CD4-positive, CD25-positive, alpha-beta regulatory T cell (primary cell): Measurements from ENCODE around the gene PTPN1. TPM values are rescaled to one million over a fixed set of nuclear protein-coding genes. Genes with fewer than 3 reads are reported as not detected.

ENCODE experiments used
- ATAC-seq, 2 donors: fragments of 150-1000 bp; cut with Tn5 transposase; one replicate each; pipeline ENCODE4 v1.10.0; 2021; ENCODE audit warnings: low read depth in 2 of 2, moderate number of reproducible peaks in 2 of 2, moderate library complexity in 1 of 2
- DNase-seq, 3 donors: peaks; one replicate each; pipeline versions ENCODE4 v3.0.0 to v3.0.0-alpha.2; 2012 to 2022; ENCODE audit warnings: mixed read lengths in 1 of 3
- H3K27ac ChIP-seq: one replicate; pipeline ENCODE4 v1.7.0; 2013; ENCODE audit warnings: mild to moderate bottlenecking, low read length; ENCODE audit not compliant: insufficient read depth, poor library complexity, severe bottlenecking
- H3K27me3 ChIP-seq: one replicate; pipeline ENCODE4 v1.7.0; 2013; ENCODE audit warnings: low read length; ENCODE audit not compliant: control insufficient read depth, insufficient read depth
- H3K36me3 ChIP-seq: one replicate; pipeline ENCODE4 v1.7.0; 2013; ENCODE audit warnings: mild to moderate bottlenecking, low read length, moderate library complexity; ENCODE audit not compliant: control insufficient read depth, insufficient read depth
- H3K4me1 ChIP-seq: 2 replicates; pipeline ENCODE4 v1.7.0; 2013; ENCODE audit warnings: mild to moderate bottlenecking, low read length; ENCODE audit not compliant: insufficient read depth, control insufficient read depth, poor library complexity, severe bottlenecking
- H3K4me3 ChIP-seq: one replicate; pipeline ENCODE4 v1.7.0; 2013; ENCODE audit warnings: low read depth, mild to moderate bottlenecking, low read length, moderate library complexity
- H3K9me3 ChIP-seq, 2 experiments: 1 replicate in 1 of 2; 2 replicates in 1 of 2; pipeline ENCODE4 v1.7.0; 2013; ENCODE audit warnings: low read length in 2 of 2, mild to moderate bottlenecking in 1 of 2, moderate library complexity in 1 of 2; ENCODE audit not compliant: control insufficient read depth in 2 of 2
- H3K27ac Mint-ChIP-seq, 3 donors: one replicate each; pipeline ENCODE4 v1.8.0; 2020 to 2022; ENCODE audit warnings: mild to moderate bottlenecking in 3 of 3, mixed read lengths in 3 of 3, moderate library complexity in 2 of 3
- H3K27me3 Mint-ChIP-seq: one replicate; pipeline ENCODE4 v1.8.0; 2022; ENCODE audit warnings: mild to moderate bottlenecking, mixed read lengths
- H3K36me3 Mint-ChIP-seq: one replicate; pipeline ENCODE4 v1.8.0; 2020; ENCODE audit warnings: mixed read lengths
- H3K4me1 Mint-ChIP-seq, 4 donors: one replicate each; pipeline ENCODE4 v1.8.0; 2020 to 2022; ENCODE audit warnings: mixed read lengths in 4 of 4, mild to moderate bottlenecking in 1 of 4
- H3K4me3 Mint-ChIP-seq, 4 donors: one replicate each; pipeline ENCODE4 v1.8.0; 2020 to 2022; ENCODE audit warnings: mild to moderate bottlenecking in 4 of 4, mixed read lengths in 4 of 4, moderate library complexity in 3 of 4
- H3K9me3 Mint-ChIP-seq, 7 donors: one replicate each; pipeline ENCODE4 v1.8.0; 2020 to 2022; ENCODE audit warnings: mixed read lengths in 7 of 7, mild to moderate bottlenecking in 3 of 7, moderate library complexity in 2 of 7
- polyA plus RNA-seq, 4 donors: library from polyadenylated mRNA; unstranded; fragments of 300-500 nt; fragmentation: Illumina TruSeq; gene quantifications; one replicate each; pipeline ENCODE4 v1.2.3, GENCODE V29; 2021
- total RNA-seq: library from RNA; stranded (reverse); gene quantifications from one replicate; pipeline ENCODE4 v1.2.3, GENCODE V29; 2022

Gene PTPN1
- total and polyA plus RNA-seq, 5 donors from 2014 or later = 27.1 to 76.3 (median 31.7) TPM

DNA sequence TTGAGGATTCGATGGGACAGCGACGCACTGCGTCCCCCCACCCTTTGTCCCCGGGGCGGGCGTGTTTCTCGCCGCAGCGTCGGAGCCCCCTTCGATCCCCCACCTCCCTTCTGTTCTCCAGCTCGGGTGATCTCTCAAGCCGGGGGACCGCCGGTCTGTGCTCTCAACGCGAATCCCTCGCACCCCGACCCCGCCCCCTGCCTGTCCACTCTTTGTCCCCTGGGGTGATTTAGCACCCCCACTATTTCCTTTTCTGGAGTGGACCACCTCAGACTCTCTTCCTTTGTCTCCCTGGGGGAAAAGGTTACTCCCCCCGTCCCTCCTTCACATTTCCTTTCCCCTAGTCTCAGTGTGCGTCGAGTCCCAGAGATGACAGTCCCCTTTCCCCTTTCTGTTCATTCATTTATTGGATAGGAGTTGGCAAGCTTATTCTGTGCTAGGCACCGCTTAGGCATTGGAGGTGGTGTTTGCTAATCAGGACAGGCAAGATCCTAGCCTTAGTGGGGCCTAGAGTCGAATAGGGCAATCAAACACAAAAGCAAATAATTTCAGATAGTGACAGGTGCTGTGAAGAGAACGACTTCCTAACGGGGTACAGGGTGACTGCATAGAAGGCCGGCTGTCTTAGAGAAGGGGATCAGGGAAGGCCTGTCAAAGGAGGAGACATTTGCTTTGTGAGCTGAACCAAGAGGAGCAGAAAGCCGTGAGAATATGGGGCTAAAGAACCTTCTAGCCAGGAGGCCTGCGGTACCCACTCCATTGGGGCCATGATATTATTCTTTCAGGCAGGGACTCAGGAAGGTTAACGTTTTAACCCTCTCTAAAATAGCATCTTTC, 741 bp downstream of the PTPN1 start:
- Histone ChIP-seq H3K36me3 (no peaks in the 10 kb centered on the region), H3K4me1 (peaks cover 58% of the 10 kb centered on the region), H3K9me3 (no peaks in the 10 kb centered on the region), H3K4me3 (peak overlapping the region; percentile 89), H3K27ac (peak overlapping the region; percentile 83), H3K27me3 (no peaks in the 10 kb centered on the region)
- Mint-ChIP-seq H3K9me3 (no peaks in the 10 kb centered on the region), H3K4me1 (peaks cover 24 to 57% (median 41%) of the 10 kb centered on the region in 4 donors), H3K36me3 (peaks cover 5% of the 10 kb centered on the region), H3K27ac (peak overlapping the region; percentile 92 to 99 (median 99)), H3K4me3 (peak overlapping the region; percentile 92 to 99 (median 96)), H3K27me3 (no peaks in the 10 kb centered on the region)
- peak in 1 of 3 donors; percentile 36 for DNase-seq
- ATAC-seq = no peak

- Histone ChIP-seq H3K9me3 (no peaks in the 10 kb centered on the region), H3K27me3 (no peaks in the 10 kb centered on the region), H3K4me3 (peak overlapping the region; percentile 89), H3K4me1 (peaks cover 72% of the 10 kb centered on the region), H3K27ac (peak overlapping the region; percentile 83), H3K36me3 (no peaks in the 10 kb centered on the region)
- Mint-ChIP-seq H3K4me1 (peaks cover 35 to 70% (median 52%) of the 10 kb centered on the region in 4 donors), H3K27ac (peak overlapping the region in 2 of 3 donors; percentile 79 to 99), H3K27me3 (no peaks in the 10 kb centered on the region), H3K4me3 (peak overlapping the region; percentile 92 to 99 (median 96)), H3K36me3 (peaks cover 5% of the 10 kb centered on the region), H3K9me3 (no peaks in the 10 kb centered on the region)
- ATAC-seq (no peak), DNase-seq (no peak)
These were observed 2.1 kb downstream of the PTPN1 start for GRCh38 chr20:50512323-50512722.

DNA sequence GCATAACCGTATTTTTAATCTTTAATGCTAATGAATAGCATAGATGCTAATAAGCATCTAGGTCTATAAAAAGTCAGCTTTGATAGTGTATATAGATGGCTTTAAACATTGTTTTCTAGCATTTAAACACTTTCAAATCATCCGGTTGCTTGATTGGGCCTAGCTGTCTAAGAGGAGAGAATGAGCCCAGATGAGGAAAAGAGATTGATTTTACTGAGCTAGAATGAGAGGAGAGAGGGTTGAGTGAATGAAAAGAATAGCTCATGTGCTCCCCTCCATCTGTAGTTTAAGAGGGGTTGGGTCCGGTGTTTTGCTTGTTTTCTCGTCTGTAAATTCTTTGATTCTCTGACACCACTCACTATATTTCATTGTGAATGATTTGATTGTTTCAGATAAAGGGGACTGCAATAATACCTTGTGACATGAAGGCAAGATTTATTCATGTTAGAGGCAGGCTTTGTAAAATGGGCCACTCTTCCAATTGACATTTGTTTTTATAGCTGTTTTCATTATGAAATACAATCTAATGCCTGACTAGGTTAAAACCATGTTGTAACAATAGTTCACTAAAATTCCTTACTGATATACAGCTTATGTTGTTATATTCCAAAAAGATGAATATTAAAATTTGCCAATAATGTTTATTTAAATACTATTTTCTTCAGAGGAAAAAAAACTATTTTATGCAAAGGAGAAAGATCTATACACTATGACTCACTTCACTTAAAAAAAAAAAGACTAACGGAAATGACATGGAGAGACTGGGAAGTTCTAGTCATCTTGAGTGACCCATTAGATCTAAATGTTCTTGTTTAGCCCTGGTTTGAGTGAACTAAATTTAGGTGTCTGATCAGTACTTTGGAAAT, 3.2 kb downstream of the PTPN1 start:
- Mint-ChIP-seq H3K27ac (peak overlapping the region; percentile 78 to 99 (median 89)), H3K9me3 (no peaks in the 10 kb centered on the region), H3K27me3 (no peaks in the 10 kb centered on the region), H3K36me3 (peaks cover 5% of the 10 kb centered on the region), H3K4me3 (peak overlapping the region; percentile 92 to 99 (median 96)), H3K4me1 (peaks cover 45 to 80% (median 63%) of the 10 kb centered on the region in 4 donors)
- Histone ChIP-seq H3K4me3 (peak overlapping the region; percentile 89), H3K36me3 (no peaks in the 10 kb centered on the region), H3K4me1 (peaks cover 83% of the 10 kb centered on the region), H3K9me3 (no peaks in the 10 kb centered on the region), H3K27ac (peak overlapping the region; percentile 62), H3K27me3 (no peaks in the 10 kb centered on the region)
- DNase-seq (no peak), ATAC-seq (no peak)

DNA sequence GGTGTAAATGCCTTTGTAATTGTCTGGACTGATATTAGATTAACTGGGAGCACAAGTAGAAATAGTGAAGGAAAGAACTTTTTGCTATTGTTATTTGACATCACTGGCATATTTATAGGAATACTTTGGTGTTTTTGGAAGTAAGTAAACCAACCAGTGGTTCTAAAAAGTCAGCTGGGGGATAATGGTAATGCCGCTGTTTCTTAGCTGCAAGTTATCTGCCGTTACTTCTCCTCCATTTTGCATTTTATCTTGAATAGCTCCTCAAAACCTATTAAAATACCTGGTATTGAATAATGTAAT, 3.8 kb downstream of the PTPN1 start:
- peak overlapping the region; percentile 78 to 99 (median 89) for H3K27ac Mint-ChIP-seq

DNA sequence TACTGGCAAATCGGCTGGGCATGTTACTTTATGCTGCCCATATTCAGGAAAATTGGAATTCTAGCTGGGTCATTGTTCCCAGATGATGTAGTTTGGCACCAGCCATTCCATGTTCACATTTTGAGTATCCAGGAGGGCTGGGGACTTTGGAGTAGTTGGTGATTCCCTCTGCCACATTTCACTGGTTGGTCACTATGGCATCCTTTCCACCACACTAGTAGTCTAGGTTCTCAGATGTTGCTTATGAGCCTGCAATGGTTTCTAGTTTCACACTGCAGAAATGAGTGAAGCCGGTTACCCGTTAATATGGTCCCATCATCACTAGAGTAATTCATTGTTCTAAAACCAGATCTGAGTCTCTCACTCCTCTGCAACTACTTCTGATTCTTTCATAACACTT, 4.6 kb downstream of the PTPN1 start:
- no peaks in the 10 kb centered on the region for H3K9me3 Mint-ChIP-seq

More for the DNA sequence above, 3.8 kb downstream of the PTPN1 start:
- Histone ChIP-seq H3K4me1 (peaks cover 89% of the 10 kb centered on the region), H3K4me3 (peak overlapping the region; percentile 89), H3K9me3 (no peaks in the 10 kb centered on the region), H3K27ac (peak overlapping the region; percentile 62), H3K36me3 (no peaks in the 10 kb centered on the region), H3K27me3 (no peaks in the 10 kb centered on the region)
- Mint-ChIP-seq H3K4me3 (peak overlapping the region; percentile 92 to 99 (median 96)), H3K4me1 (peaks cover 48 to 84% (median 67%) of the 10 kb centered on the region in 4 donors), H3K27me3 (no peaks in the 10 kb centered on the region), H3K36me3 (peaks cover 5% of the 10 kb centered on the region), H3K9me3 (no peaks in the 10 kb centered on the region)
- ATAC-seq = no peak
- no peak for DNase-seq

GRCh38 chr20:50515471-50516106, 5.4 kb downstream of the PTPN1 start:
- peak overlapping the region; percentile 59 to 99 (median 92) for H3K27ac Mint-ChIP-seq
- peaks cover 5% of the 10 kb centered on the region for H3K36me3 Mint-ChIP-seq
- DNase-seq (no peak), ATAC-seq (no peak)
- no peaks in the 10 kb centered on the region for H3K9me3 ChIP-seq
- peaks cover 98% of the 10 kb centered on the region for H3K4me1 ChIP-seq
- H3K4me1 Mint-ChIP-seq = peaks cover 61 to 96% (median 82%) of the 10 kb centered on the region in 4 donors
- H3K27me3 Mint-ChIP-seq = no peaks in the 10 kb centered on the region
- peak overlapping the region; percentile 86 to 97 (median 94) for H3K4me3 Mint-ChIP-seq
- H3K27me3 ChIP-seq = no peaks in the 10 kb centered on the region
- H3K9me3 Mint-ChIP-seq = no peaks in the 10 kb centered on the region
- H3K4me3 ChIP-seq = peak overlapping the region; percentile 89
- peak overlapping the region; percentile 77 for H3K27ac ChIP-seq
- H3K36me3 ChIP-seq = no peaks in the 10 kb centered on the region

More for the DNA sequence above, 4.6 kb downstream of the PTPN1 start:
- Mint-ChIP-seq H3K27me3 (no peaks in the 10 kb centered on the region), H3K27ac (peak overlapping the region; percentile 11 to 99 (median 78)), H3K4me1 (peaks cover 56 to 88% (median 75%) of the 10 kb centered on the region in 4 donors), H3K36me3 (peaks cover 5% of the 10 kb centered on the region), H3K4me3 (peak overlapping the region; percentile 92 to 99 (median 96))
- peaks cover 92% of the 10 kb centered on the region for H3K4me1 ChIP-seq
- ATAC-seq (no peak), DNase-seq (no peak)
- H3K4me3 ChIP-seq = peak overlapping the region; percentile 89
- H3K27me3 ChIP-seq = no peaks in the 10 kb centered on the region
- H3K27ac ChIP-seq = peak overlapping the region; percentile 62
- no peaks in the 10 kb centered on the region for H3K36me3 ChIP-seq
- H3K9me3 ChIP-seq = no peaks in the 10 kb centered on the region

DNA sequence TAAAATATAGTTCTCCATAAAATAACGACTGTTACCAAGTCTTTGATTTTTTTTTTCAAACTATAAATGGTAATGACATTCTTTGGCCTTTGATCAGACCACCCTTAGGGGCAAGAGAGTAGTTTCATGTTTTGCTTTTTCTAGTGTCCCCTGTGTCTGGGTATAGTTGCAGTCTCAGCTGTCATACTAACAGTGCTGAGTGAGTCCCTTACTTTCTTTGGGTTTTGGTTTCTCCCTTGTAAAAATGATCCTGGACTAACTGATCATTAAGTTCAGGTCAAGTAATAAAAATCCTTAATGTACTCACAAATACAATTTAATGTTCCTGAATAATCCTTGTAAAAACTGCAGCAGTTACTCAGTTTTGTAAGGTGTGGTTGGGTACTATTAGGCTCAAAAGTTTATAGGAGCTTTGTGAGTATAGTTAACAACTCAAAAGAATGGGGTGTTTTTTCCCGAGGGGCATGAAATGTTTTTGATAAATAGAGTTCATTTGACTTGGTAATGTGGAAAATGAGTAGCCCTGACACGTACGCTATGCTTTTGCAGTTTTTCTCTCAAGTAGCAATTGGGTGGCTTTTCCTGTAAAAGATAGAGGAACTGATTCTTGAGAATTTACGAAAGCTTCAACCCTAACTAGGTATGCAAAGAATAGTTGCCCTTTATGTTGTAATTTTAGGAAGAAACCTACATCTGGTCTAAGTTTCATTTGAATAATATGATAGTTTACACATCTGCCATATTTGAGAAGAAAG, 6.2 kb downstream of the PTPN1 start:
- no peaks in the 10 kb centered on the region for H3K36me3 ChIP-seq
- H3K9me3 ChIP-seq = no peaks in the 10 kb centered on the region
- peak; percentile 63 to 73 for ATAC-seq
- peaks cover 100% of the 10 kb centered on the region for H3K4me1 ChIP-seq
- peak overlapping the region; percentile 89 for H3K4me3 ChIP-seq
- Mint-ChIP-seq H3K4me3 (peak overlapping the region; percentile 79 to 92 (median 88)), H3K9me3 (no peaks in the 10 kb centered on the region), H3K36me3 (no peaks in the 10 kb centered on the region), H3K27ac (peak overlapping the region; percentile 59 to 92 (median 91)), H3K4me1 (peaks cover 65 to 98% (median 86%) of the 10 kb centered on the region in 4 donors), H3K27me3 (no peaks in the 10 kb centered on the region)
- no peaks in the 10 kb centered on the region for H3K27me3 ChIP-seq
- DNase-seq = peak in 1 of 3 donors; percentile 81
- peak overlapping the region; percentile 77 for H3K27ac ChIP-seq
